ENCODE results near the gene GRIP2. TPM values are rescaled to one million over a fixed set of nuclear protein-coding genes. Genes with fewer than 3 reads are reported as not detected.

Gene GRIP2
- polyA plus RNA-seq, 1 donor from 2014 or later = 8.6 TPM

DNA sequence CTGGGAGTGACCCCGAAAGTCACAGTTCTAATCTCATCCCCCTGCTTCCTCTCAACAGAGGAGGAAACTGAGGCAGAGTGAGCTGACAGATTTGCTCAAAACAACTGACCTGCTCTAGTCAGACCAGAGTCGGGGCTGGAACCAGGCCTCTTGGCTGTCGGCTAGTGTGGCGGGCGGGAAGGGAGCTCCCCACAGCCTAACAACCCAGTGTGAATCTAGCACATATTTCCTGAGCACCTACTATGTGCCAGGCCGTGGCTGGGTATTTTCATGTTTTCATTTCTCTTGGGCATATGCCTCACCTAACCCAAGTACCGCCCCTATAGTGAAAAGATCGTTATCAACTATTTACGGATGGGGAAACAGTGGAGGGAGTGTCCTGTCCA lies 27.2 kb downstream of the GRIP2 start:
- no peak overlapping the region for H3K9ac ChIP-seq (ENCODE audit: low read length)
- no peaks in the 10 kb centered on the region for H3K27me3 ChIP-seq (ENCODE audit: insufficient read depth, low read depth, low read length)
- H3K36me3 ChIP-seq (ENCODE audit: insufficient read depth, low read length) = no peaks in the 10 kb centered on the region
- no peak overlapping the region for H3K4me3 ChIP-seq (ENCODE audit: low read length)
- H3K27ac ChIP-seq (ENCODE audit: low read length) = no peak overlapping the region
- H3K79me2 ChIP-seq (replicated peaks; ENCODE audit: insufficient read depth, low read length) = no peaks in the 10 kb centered on the region
- H3K9me3 ChIP-seq (ENCODE audit: low read length) = no peaks in the 10 kb centered on the region
- no peak overlapping the region for H3K4me2 ChIP-seq (ENCODE audit: low read length)
- H3F3A ChIP-seq (ENCODE audit: insufficient read depth, low read length, poor library complexity, severe bottlenecking) = no peaks in the 10 kb centered on the region
- H4K20me1 ChIP-seq (ENCODE audit: insufficient read depth) = no peaks in the 10 kb centered on the region
- TF ChIP-seq EZH2 (IDR thresholded peaks at IDR 0.05; ENCODE audit: borderline replicate concordance, insufficient read depth, low read length, poor library complexity, severe bottlenecking) (no peak), POLR2AphosphoS5 (IDR thresholded peaks at IDR 0.05) (no peak), REST (IDR thresholded peaks at IDR 0.05; ENCODE audit: borderline replicate concordance) (no peak), RAD21 (conservative IDR thresholded peaks at IDR 0.05) (no peak), MXI1 (conservative IDR thresholded peaks at IDR 0.05; ENCODE audit: poor library complexity, severe bottlenecking) (no peak), SMC3 (conservative IDR thresholded peaks at IDR 0.05; ENCODE audit: poor library complexity) (no peak), TAF1 (IDR thresholded peaks at IDR 0.05; ENCODE audit: low read depth) (no peak), CTCF (IDR thresholded peaks at IDR 0.05; ENCODE audit: poor library complexity, severe bottlenecking) (no peak), EP300 (conservative IDR thresholded peaks at IDR 0.05; ENCODE audit: poor library complexity, severe bottlenecking) (no peak)
- no peaks in the 10 kb centered on the region for H3K9me2 ChIP-seq (ENCODE audit: insufficient read depth, low read length)
- no peak overlapping the region for H2AFZ ChIP-seq (ENCODE audit: low read depth, low read length)

DNA sequence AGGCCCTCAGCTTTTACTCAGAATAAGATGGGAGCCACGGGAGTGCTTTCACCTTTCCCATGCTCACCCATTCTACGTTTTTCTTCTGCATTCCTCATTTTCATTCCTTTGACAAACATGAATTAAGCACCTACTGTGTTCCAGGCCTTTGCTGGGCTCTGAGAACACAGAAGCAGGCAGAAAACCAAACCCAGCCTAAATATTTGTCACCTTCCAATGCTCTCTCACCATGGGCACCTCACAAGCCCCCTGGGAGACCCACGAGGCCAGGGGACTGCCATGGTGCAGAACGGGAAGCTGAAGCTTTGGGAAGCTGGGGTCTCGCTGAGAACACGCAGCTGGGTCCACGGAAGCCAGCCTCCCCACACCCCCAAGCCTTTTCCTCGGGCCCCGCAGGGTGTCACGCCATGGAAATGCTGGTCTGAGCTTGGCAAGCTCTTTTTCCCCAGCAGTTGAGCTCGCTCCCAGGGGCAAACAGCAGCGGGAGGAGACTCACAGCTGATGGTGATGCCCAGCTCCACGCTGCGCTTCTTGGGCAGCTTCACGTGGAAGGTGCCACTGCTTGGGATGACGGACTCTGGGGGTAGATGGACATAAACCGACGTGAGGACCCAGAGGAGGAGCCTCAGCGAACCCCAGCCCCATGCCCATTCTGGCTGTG lies 27.7 kb downstream of the GRIP2 start:
- TF ChIP-seq CTCF (IDR thresholded peaks at IDR 0.05; ENCODE audit: poor library complexity, severe bottlenecking) (no peak), REST (IDR thresholded peaks at IDR 0.05; ENCODE audit: borderline replicate concordance) (no peak), MXI1 (conservative IDR thresholded peaks at IDR 0.05; ENCODE audit: poor library complexity, severe bottlenecking) (no peak), SMC3 (conservative IDR thresholded peaks at IDR 0.05; ENCODE audit: poor library complexity) (no peak), EP300 (conservative IDR thresholded peaks at IDR 0.05; ENCODE audit: poor library complexity, severe bottlenecking) (no peak), TAF1 (IDR thresholded peaks at IDR 0.05; ENCODE audit: low read depth) (no peak), POLR2AphosphoS5 (IDR thresholded peaks at IDR 0.05) (no peak), EZH2 (IDR thresholded peaks at IDR 0.05; ENCODE audit: borderline replicate concordance, insufficient read depth, low read length, poor library complexity, severe bottlenecking) (no peak), RAD21 (conservative IDR thresholded peaks at IDR 0.05) (no peak)
- no peaks in the 10 kb centered on the region for H3F3A ChIP-seq (ENCODE audit: insufficient read depth, low read length, poor library complexity, severe bottlenecking)
- no peaks in the 10 kb centered on the region for H3K79me2 ChIP-seq (replicated peaks; ENCODE audit: insufficient read depth, low read length)
- H3K27ac ChIP-seq (ENCODE audit: low read length) = no peak overlapping the region
- H3K36me3 ChIP-seq (ENCODE audit: insufficient read depth, low read length) = no peaks in the 10 kb centered on the region
- no peaks in the 10 kb centered on the region for H3K9me3 ChIP-seq (ENCODE audit: low read length)
- no peak overlapping the region for H3K4me2 ChIP-seq (ENCODE audit: low read length)
- H4K20me1 ChIP-seq (ENCODE audit: insufficient read depth) = no peaks in the 10 kb centered on the region
- no peaks in the 10 kb centered on the region for H3K27me3 ChIP-seq (ENCODE audit: insufficient read depth, low read depth, low read length)
- no peak overlapping the region for H3K4me3 ChIP-seq (ENCODE audit: low read length)
- no peak overlapping the region for H3K9ac ChIP-seq (ENCODE audit: low read length)
- H2AFZ ChIP-seq (ENCODE audit: low read depth, low read length) = no peak overlapping the region
- H3K9me2 ChIP-seq (ENCODE audit: insufficient read depth, low read length) = no peaks in the 10 kb centered on the region
